Adrenal gland (tissue), 5 donors: Measurements from ENCODE around the gene PHACTR3.

Experiments
- CTCF ChIP-seq, 6 experiments: fragments of 450-650 bp in 4 of 6; fragments of 200-600 bp in 2 of 6; sonication (generic) in 1 of 6; IDR thresholded peaks; 1 replicate in 5 of 6; 2 replicates in 1 of 6; pipeline versions ENCODE4 v1.5.1 to v1.8.0; 2016 to 2021; ENCODE audit warnings: antibody characterized with exemption in 6 of 6, mild to moderate bottlenecking in 2 of 6, moderate library complexity in 1 of 6
- POLR2A ChIP-seq, 2 donors: fragments of 450-650 bp; IDR thresholded peaks; one replicate each; pipeline ENCODE4 v1.6.1; 2017; ENCODE audit warnings: antibody characterized with exemption in 2 of 2, mild to moderate bottlenecking in 2 of 2, moderate library complexity in 1 of 2
- donor health status: DM: no; HTN: no; CAD: no.

GRCh38 chr20:59807909-59808728 is 203.8 kb downstream of the PHACTR3 start:
- TF ChIP-seq CTCF (IDR thresholded peaks at IDR 0.05) (no peak), POLR2A (IDR thresholded peaks at IDR 0.05) (no peak)
